ENCODE measurements around the gene HIGD1B.
A peak's percentile ranks its signal among the peaks of the same experiment; 100 is the strongest.

HIGD1B gene

GRCh38 chr17:44847586-44847985, at the start of gene HIGD1B:
TSS of gene HIGD1B (plus strand) at chr17:44847883. CDS start at chr17:44848153, 270 bp downstream.
- Mint-ChIP-seq H3K36me3 (ENCODE audit: low read depth) (peaks cover 23% of the 10 kb centered on the region), H3K27me3 (ENCODE audit: low read depth) (peaks cover 2% of the 10 kb centered on the region), H3K4me3 (no peak within 1 kb of the TSS), H3K4me1 (peaks cover 16% of the 10 kb centered on the region), H3K9me3 (no peaks in the 10 kb centered on the region), H3K27ac (peak within 1 kb of the TSS; percentile 37 to 63 (median 61))
- TF ChIP-seq CTCF (IDR thresholded peaks at IDR 0.05; ENCODE audit: unreplicated experiment in 3 of 3), result no peak

DNA sequence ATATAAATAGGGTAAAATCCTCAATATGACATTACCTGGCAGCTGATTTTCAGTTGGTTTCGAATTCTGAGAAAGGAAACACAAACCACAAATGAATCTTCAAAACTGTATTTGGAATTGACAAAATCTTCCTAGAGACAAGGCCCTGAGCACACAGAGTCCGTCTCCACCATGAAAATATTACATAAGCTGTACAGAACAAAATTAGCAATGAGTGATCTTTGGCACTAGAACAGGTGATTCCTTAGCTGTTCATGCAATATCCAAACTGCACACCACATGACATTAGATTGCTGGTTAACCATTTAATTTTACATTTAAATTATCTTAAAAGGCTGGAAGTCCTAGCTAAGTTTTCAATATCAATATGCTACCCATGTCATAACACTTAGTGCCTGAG, 49.3 kb upstream of the HIGD1B start:
- Mint-ChIP-seq H3K9me3 (no peaks in the 10 kb centered on the region), H3K27ac (no peak overlapping the region), H3K4me3 (no peak overlapping the region), H3K27me3 (ENCODE audit: low read depth) (no peaks in the 10 kb centered on the region), H3K4me1 (peaks cover 30% of the 10 kb centered on the region), H3K36me3 (ENCODE audit: low read depth) (peaks cover 39% of the 10 kb centered on the region)
- TF ChIP-seq CTCF (IDR thresholded peaks at IDR 0.05; ENCODE audit: unreplicated experiment in 3 of 3), result no peak

- H3K27ac Mint-ChIP-seq, result no peak overlapping the region
- H3K36me3 Mint-ChIP-seq (ENCODE audit: low read depth), result peaks cover 63% of the 10 kb centered on the region
- H3K27me3 Mint-ChIP-seq (ENCODE audit: low read depth), result no peaks in the 10 kb centered on the region
- H3K4me1 Mint-ChIP-seq, result peaks cover 22% of the 10 kb centered on the region
- H3K9me3 Mint-ChIP-seq, result no peaks in the 10 kb centered on the region
- no peak overlapping the region for H3K4me3 Mint-ChIP-seq
- TF ChIP-seq CTCF (IDR thresholded peaks at IDR 0.05; ENCODE audit: unreplicated experiment in 3 of 3), result no peak
Measured at GRCh38 chr17:44801880-44802279, 45.8 kb upstream of the HIGD1B start.

- no peaks in the 10 kb centered on the region for H3K27me3 Mint-ChIP-seq (ENCODE audit: low read depth)
- peaks cover 58% of the 10 kb centered on the region for H3K36me3 Mint-ChIP-seq (ENCODE audit: low read depth)
- H3K4me3 Mint-ChIP-seq, result no peak overlapping the region
- no peak for TF ChIP-seq CTCF (IDR thresholded peaks at IDR 0.05; ENCODE audit: unreplicated experiment in 3 of 3)
- no peaks in the 10 kb centered on the region for H3K9me3 Mint-ChIP-seq
- peaks cover 21% of the 10 kb centered on the region for H3K4me1 Mint-ChIP-seq
- no peak overlapping the region for H3K27ac Mint-ChIP-seq
Measured at GRCh38 chr17:44804302-44805089, 43.2 kb upstream of the HIGD1B start.

DNA sequence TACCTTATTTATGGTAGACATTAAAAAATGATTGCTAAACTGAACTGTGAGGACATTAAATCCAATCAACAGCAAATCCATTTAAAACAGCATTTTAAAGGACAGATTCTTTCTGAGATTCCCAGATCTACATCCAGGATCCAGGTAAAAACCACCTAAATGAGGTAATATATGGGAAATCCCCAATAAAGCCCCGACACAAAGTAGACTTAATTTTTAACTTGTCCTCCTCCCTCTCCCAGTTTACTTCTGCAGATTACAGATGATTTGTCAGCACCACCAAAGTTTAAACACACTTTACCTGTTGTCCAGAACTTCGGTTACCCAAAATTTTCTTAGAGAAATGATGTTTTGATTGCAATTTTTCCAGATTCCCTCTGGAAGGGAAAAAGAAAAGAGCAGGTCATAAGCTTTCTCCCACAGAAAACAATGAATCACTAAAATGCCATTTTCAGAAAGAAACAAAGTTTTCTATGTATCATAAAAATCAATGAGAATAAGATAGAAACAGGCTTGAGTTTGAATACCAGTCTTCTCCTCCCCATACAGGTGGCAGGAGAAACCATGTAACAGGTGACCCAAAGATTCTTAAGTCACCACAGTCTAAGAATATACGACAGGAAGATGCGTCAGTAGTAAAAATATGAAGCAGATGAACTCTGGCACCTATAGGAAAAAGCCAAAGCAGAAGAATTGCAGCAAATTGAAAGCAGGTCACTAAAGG, 40.4 kb upstream of the HIGD1B start:
- Mint-ChIP-seq H3K9me3 (no peaks in the 10 kb centered on the region), H3K36me3 (ENCODE audit: low read depth) (peaks cover 50% of the 10 kb centered on the region), H3K4me1 (peaks cover 21% of the 10 kb centered on the region), H3K27ac (peak overlapping the region in 1 of 3 experiments; percentile 20), H3K27me3 (ENCODE audit: low read depth) (no peaks in the 10 kb centered on the region), H3K4me3 (no peak overlapping the region)
- no peak for TF ChIP-seq CTCF (IDR thresholded peaks at IDR 0.05; ENCODE audit: unreplicated experiment in 3 of 3)
